Stimulated activated CD4-positive, alpha-beta T cell treated with anti-CD3 and anti-CD28 coated beads, Interleukin-12 subunit alpha, Interleukin-12 subunit beta, amount 100 ng/mL, for 48 hours (primary cell): ENCODE results near the gene DYNLT2.

Experiments used
- DNase-seq, 3 donors: peaks; one replicate each; pipeline ENCODE4 v3.0.0-alpha.2; 2020; ENCODE audit warnings: low read depth in 2 of 3, low spot score in 1 of 3

DYNLT2 gene, protein sequence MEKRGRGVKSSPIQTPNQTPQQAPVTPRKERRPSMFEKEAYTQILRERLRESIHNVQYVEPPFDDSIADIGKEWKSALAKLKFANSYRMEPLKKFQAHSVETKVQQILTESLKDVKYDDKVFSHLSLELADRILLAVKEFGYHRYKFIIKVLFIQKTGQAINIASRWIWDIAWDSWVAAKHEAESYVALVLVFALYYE

GRCh38 chr6:169751242-169752073 is at the start of gene DYNLT2, which contains the start of gene ERMARD:
Gene DYNLT2, minus strand, starts transcription at chr6:169751572. Its CDS starts 114 bp downstream, at chr6:169751458.
Gene ERMARD, plus strand, starts transcription at chr6:169751622. Its CDS starts 36 bp downstream, at chr6:169751658.
- peak; percentile 88 to 91 (median 90) for DNase-seq

DNA sequence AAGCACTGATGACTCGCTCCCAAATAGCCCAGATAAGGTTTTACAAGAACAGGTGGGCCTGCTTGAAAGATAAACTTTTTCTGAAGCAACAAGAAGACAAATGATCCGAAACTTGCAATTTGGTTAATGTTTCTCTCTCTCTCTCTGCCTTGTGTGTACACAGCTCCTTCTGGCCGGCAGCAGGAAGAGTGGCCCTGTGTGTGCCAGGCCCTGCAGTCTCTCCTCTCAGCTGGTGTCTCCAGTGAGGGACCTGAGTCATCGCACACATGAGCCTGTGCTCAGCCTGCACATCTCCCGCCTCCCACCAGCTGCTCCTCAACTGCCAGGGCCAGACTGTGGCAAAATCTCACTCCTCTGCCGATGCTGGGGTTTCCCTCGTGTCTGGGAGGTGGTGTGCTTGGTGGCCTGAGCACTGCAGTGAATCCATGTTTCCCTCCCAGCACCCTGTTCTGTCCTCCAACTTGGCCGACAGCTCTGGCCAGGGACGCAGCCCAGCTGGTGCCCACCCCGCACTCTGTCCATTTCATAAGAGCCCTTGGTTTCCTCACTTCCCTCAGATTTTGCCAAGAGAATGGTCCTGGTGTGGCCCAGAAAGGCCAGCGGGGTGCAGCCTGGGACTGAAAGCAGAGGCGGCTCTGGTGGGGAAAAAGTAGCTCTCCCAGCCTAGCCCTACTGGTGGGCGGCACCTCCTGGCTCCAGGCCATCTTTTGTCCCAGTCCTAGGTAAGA is 49.5 kb upstream of the DYNLT2 start:
- DNase-seq = no peak

DNA sequence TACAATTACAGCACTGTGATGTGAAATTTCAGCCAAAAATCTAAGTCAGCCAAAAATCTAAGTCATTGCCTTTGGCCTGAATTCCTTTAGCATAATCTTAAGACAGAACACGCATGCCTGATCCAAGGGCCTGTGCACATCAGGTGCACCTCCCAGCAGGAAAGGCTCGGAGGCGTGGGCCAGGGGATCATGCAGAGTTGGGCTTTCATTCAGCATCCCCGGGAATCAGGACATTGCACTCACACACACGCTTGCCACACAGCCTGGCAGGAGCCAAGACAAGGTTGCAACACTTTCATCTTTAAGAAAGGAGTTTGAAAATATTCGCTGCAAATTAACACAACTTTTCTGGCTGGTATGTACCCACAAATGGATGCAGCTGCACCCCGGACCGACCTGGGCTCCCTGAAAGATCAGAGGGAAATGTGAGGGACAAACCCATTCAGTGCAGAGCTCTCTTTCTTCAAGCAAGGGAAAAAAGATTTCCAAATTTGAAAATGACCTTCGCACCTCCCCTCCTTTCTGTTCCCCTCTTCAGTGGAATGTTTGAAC is 48.8 kb upstream of the DYNLT2 start:
- no peak for DNase-seq

DNA sequence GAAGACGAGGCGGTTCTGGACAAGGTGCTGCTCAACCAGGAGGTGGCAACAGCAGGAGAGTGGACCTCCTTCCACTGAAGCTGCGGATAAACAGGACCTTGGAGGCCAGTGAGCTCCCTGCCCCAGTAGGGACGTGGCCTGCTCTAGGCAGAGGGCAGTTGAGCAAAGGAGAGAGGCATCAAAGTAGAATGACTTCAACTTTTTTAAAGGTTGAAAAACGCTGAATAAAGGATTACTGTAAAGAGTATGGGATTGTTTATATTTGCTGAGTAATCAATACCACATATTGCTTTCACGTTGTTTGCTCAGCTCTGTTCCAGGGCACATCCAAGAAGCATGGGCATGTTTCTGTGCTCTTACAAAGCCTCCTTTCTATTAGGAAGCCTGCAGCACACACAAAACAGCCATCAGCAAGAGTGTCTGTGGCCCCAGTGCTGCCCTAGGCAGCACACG is 48.1 kb upstream of the DYNLT2 start:
- no peak for DNase-seq

GRCh38 chr6:169798764-169799473 is 47.5 kb upstream of the DYNLT2 start:
- no peak for DNase-seq

GRCh38 chr6:169795196-169795595 is 43.8 kb upstream of the DYNLT2 start:
- DNase-seq = no peak

- DNase-seq = no peak
These were observed 43.1 kb upstream of the DYNLT2 start for GRCh38 chr6:169794317-169795055.

GRCh38 chr6:169793408-169793807 is 42.0 kb upstream of the DYNLT2 start:
- DNase-seq = no peak

DNA sequence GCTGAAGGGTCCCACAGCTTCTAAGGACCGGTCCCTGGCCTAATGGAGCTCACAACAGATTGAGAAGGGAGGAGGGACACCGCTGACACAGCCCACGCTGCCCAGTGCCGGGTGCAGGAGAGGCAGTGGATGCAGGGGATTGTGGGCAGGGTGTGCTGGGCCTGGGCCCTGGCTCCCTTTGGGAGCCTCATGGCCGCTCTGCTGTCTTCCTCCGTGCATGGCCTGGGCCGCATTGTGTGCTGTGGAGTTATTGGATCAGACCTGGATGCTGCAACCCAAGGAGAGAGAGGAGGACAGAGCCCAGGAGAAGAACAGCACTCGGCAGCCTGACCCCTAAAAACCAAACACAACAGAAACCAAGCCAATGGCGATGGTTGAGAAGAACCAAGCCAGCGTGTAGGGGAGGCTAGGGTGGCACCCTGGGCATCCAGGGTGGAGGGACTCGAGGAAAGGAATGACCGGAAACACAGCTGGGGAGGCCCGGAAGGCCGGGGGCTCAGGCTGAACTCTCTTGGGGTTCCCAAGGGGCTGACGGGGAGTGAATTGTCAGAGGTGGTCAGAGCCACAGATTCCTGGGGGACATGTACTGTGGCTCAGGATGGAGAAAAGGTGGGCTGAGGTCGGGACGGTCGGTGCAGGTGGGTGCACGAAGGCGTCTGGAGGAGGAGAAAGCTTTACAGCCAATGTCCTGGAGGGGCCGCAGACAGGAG is 41.1 kb upstream of the DYNLT2 start:
- no peak for DNase-seq

DNA sequence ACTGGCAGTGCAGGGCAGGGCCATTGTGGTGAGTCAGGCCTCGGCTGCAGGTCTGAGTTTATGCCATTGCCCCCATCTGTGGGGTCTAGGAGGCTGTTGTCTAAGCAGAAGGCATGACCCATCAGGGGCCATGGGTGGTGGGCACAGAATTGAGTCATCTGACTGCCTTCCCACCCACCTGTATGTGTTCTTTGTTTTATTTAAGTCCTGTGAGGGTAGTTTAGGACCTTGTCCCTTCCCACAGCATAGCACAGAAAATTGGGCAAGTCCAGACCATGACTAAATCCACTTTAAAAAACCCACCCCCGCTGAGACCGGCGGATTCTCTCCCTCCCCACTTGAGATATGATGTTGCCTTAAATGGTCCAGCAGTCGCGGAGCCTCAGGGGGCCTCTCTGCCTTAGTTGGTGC is 40.4 kb upstream of the DYNLT2 start:
- no peak for DNase-seq

DNA sequence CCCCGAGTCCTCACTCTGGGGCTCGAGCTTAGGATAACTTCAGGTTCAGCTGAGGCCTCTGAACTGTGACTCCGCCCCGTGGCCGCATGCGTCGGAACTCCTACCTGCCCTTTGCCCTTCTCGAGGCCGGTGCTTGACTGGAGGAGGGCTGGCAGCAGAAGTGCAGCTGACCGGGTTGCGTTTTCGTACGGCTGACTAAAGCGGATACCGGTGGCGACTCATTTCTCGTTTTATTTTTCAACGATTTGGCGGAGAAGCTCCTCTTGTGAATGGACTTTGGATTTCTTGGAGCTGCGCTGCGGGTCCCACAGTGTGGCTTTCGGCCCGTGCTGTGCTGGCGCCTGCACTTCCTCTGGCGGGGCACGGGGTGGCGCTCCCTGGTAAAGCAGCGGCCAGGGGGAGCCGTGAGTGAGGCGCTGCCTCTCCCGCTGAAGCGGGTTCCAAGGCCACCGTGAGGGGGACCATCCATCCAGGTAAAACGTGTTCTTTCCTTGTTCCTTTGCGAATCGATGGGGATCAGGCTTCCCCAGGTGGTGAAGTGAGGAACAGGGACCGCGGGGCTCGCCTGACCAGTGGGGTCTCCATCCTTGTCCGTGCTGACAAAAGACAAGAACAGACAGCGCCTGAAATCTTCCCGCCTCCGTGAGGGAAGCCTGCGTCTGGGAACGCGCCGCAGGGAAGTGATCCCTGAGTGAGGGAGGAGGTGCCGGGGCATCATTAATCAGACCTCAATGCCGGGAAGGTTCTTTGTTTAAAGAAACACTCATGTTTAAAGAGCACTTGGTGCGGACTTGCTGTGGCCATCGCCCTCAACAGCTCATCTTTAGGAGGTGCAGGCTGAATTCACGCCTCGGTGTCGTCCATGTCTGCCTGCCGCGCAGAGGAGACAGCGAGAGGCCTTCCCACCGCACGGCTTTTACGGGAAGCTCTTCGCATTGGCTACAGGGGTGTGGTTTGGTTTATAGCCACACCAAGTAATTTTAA is 38.9 kb upstream of the DYNLT2 start:
- peak; percentile 62 to 71 (median 68) for DNase-seq

- no peak for DNase-seq
These were observed 38.0 kb upstream of the DYNLT2 start for GRCh38 chr6:169789146-169789943.

- no peak for DNase-seq
These were observed 37.4 kb upstream of the DYNLT2 start for GRCh38 chr6:169788809-169789145.

- DNase-seq = no peak
These were observed 36.4 kb upstream of the DYNLT2 start for GRCh38 chr6:169787797-169788196.

GRCh38 chr6:169786349-169786748 is 35.0 kb upstream of the DYNLT2 start:
- no peak for DNase-seq

DNA sequence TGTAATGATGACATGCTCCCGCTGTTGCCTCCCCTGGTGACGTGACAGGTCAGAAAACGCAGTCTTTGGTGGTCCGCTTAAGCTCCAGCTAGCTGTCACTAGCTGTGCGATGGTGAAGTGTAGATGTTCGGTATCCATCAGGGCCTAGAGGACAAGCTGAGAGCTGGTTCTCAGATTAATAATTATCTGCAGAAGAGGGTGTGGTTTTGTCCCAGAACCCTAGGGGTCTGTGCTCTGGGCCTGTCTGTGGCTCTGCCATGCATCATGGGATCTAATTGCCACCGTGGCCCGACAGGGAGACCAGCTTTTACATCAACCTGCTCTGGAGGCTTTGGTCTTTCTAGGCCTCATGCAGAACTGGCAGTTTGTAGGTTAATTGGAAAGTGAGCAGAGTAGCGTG is 34.2 kb upstream of the DYNLT2 start:
- DNase-seq = no peak

- DNase-seq = no peak
These were observed 33.5 kb upstream of the DYNLT2 start for GRCh38 chr6:169784821-169785340.
